Epithelial cell of proximal tubule (primary cell): ENCODE measurements around the gene AQP2. TPM values are rescaled to one million over a fixed set of nuclear protein-coding genes. Genes with fewer than 3 reads are reported as not detected.

ENCODE experiments used
- DNase-seq: peaks from one replicate; pipeline ENCODE4 v3.0.0-alpha.2; 2011; ENCODE audit warnings: low read depth
- H3K4me3 ChIP-seq: 2 replicates; pipeline ENCODE4 v1.5.1; 2011; ENCODE audit warnings: low read depth, mild to moderate bottlenecking, low read length
- total RNA-seq: library from RNA; depleted of rRNA; stranded (reverse); fragments of >200 nt; gene quantifications from 2 replicates; pipeline ENCODE4 v1.2.3, GENCODE V29; 2015
- TF ChIP-seq, protein P1 (sequence below): conservative IDR thresholded peaks from 2 replicates; pipeline ENCODE4 v1.5.1; 2012; ENCODE audit warnings: low read depth, mild to moderate bottlenecking, low read length

The AQP2 gene
- total RNA-seq, 1 donor from 2014 or later = not detected

DNA sequence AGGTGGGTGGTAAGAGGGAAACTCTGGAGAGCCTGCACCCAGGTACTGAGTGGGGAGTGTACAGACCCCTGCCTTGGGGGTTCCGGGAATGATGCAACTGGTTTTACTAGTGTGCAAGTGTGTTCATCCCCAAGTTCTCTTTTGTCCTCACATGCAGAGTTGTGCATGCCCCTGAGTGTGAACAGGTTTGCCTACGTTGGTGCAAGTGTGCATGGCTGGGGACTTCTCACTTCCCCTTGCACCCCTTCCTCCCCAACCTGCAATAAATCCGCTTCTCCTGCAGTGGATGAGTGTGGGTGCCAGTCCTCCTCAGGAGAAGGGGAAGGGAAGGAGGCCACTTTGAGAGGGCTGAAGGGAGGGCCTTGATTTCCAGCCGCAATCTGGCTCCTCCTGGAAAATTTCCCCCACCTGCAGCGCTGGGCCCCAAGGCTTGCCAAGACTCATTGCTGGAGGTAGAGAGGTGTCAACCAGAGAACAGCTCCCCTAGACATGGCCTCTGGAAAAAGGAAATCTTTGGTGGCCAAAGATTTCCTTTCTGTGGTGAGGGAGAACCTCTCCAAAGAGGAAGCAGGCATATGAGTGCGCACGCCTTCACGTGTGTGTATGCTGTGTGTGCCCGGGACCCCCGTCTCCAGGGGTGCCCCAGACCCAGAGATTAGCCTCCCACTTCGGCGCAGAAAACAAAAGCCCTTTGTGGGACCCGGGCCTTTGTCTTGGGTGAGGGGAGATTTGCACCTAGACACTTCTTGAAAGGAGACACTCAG lies 5.5 kb downstream of the AQP2 start:
- DNase-seq = no peak
- TF ChIP-seq, protein P1, sequence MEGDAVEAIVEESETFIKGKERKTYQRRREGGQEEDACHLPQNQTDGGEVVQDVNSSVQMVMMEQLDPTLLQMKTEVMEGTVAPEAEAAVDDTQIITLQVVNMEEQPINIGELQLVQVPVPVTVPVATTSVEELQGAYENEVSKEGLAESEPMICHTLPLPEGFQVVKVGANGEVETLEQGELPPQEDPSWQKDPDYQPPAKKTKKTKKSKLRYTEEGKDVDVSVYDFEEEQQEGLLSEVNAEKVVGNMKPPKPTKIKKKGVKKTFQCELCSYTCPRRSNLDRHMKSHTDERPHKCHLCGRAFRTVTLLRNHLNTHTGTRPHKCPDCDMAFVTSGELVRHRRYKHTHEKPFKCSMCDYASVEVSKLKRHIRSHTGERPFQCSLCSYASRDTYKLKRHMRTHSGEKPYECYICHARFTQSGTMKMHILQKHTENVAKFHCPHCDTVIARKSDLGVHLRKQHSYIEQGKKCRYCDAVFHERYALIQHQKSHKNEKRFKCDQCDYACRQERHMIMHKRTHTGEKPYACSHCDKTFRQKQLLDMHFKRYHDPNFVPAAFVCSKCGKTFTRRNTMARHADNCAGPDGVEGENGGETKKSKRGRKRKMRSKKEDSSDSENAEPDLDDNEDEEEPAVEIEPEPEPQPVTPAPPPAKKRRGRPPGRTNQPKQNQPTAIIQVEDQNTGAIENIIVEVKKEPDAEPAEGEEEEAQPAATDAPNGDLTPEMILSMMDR = no peak
- no peak overlapping the region for H3K4me3 ChIP-seq

DNA sequence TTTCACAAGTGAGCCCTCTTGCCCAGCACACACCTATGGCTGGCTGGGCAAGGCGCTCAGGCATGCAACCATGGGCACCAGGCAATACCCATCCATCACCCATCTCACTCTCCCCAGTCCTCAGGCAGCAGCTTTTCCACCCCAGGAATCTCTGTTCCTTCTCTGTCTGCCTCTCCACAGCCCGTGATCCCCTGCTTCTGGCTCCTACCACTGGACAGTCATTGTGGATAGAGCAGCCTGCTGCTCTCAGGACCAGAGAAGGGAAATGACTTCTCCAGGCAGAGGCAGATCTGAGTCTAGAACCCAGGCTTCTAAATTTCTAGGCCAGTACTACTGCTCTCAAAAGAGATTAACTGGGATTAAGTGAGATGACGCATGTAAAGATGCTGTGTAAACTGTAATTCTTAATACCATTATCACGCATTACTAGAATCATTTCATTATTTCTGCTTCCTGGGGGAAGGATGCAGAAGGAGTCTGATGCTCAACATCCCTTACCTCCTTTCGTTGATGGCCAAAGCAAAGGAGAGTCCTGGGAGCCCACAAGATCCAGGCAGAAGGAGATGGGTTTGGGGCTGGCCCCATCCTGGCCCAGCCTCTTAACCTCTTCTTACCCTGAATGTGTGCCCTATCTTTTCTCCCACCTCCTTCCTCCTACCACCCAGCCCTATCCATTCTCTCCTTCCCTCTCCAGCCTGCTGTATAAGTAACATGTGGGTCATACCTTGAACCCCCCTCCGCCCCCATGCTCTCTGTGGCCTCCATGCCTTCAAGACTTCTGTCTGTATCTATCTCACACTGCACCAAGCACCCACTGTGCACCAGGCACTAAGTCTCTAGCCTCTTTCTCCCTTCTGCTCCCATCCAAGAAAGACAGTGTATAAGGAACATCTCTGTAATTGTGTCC lies 6.4 kb downstream of the AQP2 start:
- DNase-seq = no peak
- TF ChIP-seq, protein P1 = no peak
- no peak overlapping the region for H3K4me3 ChIP-seq

DNA sequence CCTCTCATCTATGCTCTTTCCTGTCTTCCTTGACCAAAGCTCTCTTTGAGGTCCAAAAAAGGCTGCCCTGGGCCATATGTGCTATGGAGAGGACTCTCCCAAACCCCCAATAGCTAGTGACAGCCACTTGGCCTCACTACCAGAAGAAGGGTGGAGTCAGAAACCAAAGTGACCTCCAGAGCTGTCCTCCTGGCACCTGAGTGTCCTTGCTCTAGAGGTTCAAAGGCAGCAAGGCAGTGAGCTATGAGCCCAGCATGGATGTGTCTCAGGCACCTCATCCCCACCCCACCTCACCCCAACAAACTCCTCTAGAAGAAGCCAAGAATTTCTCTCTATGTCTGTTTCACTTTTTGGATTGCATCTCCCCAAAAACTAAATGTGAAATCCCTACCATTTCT lies 7.0 kb downstream of the AQP2 start:
- H3K4me3 ChIP-seq = no peak overlapping the region
- TF ChIP-seq, protein P1 = no peak

DNA sequence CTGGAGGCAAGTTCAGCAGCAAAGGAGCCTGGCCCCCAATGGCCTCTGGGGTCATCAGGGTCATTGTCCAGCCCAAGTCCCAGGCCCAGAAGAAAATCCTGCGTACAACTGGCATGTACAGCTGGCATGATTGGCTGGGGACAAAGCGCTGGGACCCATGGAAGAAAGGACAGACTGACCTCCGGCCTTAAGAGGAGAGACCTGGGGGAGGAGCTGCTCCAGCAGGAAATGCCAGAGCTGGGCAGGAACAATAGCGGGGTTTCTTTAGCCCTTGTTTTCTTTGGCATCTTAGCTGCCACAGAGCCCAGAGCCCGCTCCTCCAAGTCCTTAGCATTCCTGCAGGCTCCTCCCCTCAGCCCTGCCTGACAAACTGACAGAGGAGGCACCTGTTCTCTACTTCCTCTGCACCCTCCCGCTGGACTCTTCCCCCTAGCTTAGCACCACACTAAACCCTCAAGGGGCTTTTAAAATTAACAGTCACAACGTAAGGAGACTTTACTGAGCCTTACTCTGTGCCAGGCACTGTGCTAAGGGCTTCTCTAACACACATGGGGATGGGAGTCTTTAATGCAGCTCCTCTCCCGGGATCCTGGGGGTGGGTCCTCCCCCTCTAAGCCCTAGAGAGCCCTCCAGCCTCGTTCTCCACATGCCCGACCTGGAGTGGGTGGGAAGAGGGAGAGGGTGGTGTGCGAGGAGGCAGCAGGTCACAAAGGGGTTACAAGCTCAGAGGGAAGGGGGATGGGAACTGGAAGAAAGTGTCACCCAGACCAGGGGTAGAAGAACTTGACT lies 9.3 kb downstream of the AQP2 start:
- no peak for DNase-seq
- TF ChIP-seq, protein P1 = no peak

More for the DNA sequence above, 7.0 kb downstream of the AQP2 start:
- DNase-seq = no peak

DNA sequence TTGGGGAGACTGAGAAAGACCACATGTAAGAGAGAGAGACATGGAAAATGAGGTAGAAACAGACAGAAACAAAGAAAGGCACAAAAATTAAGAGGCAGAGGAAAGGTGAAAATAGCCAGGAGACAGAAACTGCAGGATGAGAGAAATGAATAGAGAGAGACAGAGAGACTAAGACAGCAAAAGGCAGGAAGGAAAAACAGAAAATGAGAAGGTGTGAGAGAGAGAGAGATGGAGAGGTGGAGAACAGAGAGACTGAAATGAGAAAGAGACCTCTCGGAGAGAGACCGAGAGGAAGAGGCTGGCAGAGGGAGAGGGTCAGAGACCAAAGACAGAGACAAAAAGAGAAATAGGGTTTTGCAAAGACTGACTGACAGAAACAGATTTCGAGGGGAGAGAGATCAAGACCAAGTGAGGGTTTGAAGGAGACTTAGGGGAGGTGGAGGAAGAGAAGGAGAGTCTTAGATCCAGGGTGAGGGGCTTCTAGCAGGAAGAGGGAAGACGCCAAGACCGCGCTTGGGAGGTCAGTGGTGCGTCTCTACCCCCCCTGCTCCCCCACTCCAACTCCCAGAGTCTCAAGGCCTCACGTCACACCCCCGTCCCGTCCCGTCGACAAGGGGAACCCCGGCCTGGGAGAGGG lies 10.1 kb downstream of the AQP2 start:
- H3K4me3 ChIP-seq = no peak overlapping the region

More for the DNA sequence above, 9.3 kb downstream of the AQP2 start:
- no peak overlapping the region for H3K4me3 ChIP-seq

More for the DNA sequence above, 10.1 kb downstream of the AQP2 start:
- no peak for DNase-seq
- TF ChIP-seq, protein P1 = no peak
